GM19328 (cell line): ENCODE measurements around the gene LONRF2.

ENCODE experiments used
- ATAC-seq: cut with Tn5 transposase; IDR thresholded peaks from one replicate; pipeline ENCODE4 v1.9.1; 2021; ENCODE audit warnings: mild to moderate bottlenecking, moderate library complexity; ENCODE audit not compliant: unreplicated experiment

The LONRF2 gene

GRCh38 chr2:100237770-100238169, 84.5 kb downstream of the LONRF2 start:
- no peak for ATAC-seq

DNA sequence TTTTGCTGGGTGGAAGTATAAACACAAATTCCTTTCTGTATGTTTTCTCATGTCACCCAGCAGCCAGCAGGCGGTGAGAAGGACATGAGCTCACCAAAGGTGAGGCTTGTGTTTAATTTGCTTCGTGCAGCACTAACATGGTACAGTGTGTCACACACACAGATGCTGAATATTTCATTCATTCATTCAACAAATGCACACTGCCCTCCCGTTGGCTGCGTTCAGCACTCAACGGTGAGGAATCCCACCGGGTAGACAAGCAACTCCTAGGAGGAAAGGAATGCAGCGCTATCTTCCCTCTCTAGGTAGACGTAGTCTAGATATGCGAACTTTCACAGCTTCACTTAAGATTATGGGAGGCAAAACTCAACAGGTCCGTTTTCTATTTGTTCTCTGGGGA, 85.1 kb downstream of the LONRF2 start:
- ATAC-seq: no peak

- ATAC-seq: no peak
Measured at GRCh38 chr2:100236166-100236565, 86.1 kb downstream of the LONRF2 start.

DNA sequence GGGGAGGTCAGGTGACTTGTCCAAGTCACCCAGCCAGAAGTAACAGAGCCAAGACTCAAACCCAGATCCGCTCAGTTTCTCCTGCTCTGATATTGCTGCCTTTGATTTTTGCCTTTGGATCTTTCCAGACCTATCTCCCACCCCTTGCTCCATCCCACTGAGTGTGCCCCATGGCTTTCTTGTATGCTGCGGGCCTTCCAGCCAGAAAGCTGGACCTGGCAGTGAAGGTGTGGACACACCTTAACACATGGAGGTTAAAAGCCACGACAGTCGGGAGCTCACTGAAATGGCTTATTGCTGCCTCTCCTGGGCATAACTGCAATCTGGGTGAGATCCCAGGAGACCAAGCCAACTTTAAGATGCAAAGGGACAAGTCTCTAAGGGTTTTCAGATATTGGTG, 86.7 kb downstream of the LONRF2 start:
- no peak for ATAC-seq

DNA sequence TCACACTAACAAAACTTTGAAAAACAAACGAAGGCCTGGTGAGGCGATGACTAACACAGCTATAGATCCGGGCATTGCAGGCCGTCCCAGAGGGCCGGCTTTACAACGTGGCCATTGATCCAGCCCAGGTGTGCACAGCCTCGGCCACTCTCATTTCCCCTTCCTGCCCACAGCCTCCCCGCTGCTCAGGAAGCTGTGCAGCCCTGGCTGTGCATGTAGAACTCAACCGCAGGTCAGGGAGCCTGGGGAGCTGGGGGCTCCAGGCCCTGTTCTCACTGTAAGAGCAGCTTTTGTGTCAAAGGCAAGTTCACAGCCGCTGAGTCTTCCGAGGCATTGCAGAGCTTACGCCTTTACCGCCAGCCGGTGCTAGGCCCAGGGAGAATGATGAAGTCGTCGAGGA, 87.2 kb downstream of the LONRF2 start:
- peak; percentile 95 for ATAC-seq

GRCh38 chr2:100234141-100234540, 88.2 kb downstream of the LONRF2 start:
- no peak for ATAC-seq

- no peak for ATAC-seq
Measured at GRCh38 chr2:100233061-100233460, 89.2 kb downstream of the LONRF2 start.

GRCh38 chr2:100230754-100231153, 91.5 kb downstream of the LONRF2 start:
- no peak for ATAC-seq

GRCh38 chr2:100228967-100229366, 93.3 kb downstream of the LONRF2 start:
- no peak for ATAC-seq

DNA sequence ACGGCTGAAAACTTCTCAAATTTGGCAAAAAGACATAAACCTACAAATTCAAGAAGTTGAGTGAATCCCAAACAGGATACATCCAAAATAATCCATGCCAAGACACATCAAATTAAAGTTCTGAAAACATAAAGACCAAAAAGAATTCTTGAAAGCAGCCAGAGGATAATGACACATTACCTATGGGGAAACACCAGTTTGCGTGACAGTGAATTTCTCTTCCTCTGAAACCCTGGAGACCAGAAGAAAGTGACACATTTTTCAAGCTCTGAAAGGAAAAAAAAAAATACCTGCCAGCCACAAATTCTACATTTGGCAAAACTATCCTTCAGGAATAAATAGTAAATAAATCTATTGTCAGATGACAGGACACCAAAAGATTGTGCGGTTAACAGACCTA, 93.9 kb downstream of the LONRF2 start:
- ATAC-seq: no peak

DNA sequence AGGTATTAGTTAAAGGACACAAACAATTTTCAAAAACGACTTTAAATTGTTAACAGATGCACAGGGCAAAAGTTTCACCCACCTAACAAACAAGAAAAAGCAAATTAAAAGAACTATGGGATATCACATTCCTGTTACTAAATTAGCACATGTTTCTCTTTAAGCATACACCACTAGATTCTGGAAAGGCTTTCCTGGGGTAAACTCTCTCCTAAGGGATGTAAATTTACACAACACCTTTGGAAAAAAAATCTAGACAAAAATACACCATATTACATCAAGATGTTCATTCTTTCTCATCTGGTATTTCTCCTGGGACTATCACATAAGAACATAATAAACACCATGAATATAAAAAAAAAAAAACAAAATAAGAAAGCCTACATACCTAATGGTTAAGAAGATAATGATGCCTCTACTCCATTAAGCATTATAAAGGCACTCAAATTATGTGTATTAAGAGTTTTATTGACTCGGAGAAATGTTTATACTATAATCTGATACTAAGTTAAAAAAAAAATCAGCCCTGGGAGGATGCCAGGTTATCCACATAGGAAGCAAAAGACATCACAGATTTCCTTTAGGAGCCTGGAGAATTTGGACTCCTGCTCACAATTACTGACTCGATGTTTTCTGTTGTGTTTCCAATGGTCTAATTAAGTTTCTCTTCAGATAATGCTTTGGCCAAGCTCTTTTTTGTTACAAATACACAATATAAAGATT, 97.2 kb downstream of the LONRF2 start:
- no peak for ATAC-seq

DNA sequence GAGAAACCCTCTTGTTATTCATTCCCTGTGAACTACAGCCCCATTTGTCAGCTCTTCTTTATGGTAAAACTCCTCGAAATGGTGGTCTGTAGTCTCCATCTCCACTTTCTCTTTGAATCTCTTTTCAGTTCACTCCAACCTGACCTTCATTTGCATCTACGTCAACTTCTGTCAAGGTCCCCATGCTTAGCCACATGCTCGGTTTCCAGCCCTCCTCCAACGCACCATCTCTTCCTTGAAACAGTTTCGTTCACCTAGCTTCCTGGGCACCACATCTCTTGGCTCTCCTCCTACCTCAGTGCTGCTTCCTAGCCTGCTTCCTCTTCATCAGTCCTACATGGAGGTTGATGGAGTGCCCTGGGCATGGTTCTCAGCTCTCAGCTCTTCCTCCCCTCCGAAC, 98.8 kb downstream of the LONRF2 start:
- no peak for ATAC-seq
